ENCODE results near the gene COL27A1.

COL27A1 gene

DNA sequence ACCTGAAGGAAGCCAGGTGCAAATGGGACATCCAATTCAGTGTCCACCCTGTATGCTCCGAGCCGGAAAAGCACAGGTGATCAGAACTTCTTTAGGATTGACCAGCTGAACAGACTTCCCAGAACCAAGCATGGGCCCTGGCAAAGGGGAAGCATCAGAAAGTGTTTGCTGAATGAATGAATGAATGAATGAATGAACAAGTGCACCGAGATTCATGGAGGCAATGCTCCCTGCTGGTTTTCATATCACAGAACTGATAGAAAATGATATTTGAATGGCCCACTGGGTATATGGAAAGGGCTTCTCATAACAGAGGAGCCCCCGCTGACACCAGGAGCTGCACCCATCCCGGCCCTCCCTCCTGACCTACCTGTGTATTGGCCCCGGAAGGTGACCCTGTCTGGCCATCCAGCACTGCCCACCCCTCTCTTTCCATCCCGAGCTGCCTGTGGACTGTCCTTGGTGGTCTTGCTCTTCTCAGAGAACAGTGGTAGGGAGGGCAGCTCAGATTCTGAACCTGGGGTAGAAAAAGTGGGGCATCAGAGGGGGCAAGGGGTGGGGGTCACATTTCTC is 190.2 kb downstream of the COL27A1 start:
- no peak overlapping the region for H3K4me3 ChIP-seq (replicated peaks; ENCODE audit: low read depth, low read length)
- no peak for TF ChIP-seq CTCF (IDR thresholded peaks at IDR 0.05; ENCODE audit: low read length, missing control alignments)
- DNase-seq (ENCODE audit: low read depth): no peak

DNA sequence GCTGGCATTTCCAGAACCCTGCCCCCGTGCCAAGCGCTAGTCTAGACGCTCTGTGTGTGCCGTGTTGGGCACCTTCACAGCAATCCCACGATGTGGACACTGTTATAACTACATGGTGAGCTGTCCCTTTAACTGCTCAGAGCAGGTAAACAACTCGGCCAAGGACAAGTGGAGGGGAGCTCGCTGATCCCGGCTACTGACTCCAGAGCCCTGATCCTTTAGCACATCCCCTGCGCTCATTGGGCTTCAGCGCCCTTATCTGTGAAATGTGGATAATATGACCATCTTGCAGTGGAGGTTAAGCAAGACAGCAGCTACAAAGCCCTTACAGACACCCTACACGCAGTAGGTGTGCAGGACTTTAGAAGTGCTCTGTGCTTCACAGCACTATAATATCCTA is 190.8 kb downstream of the COL27A1 start:
- no peak for DNase-seq (ENCODE audit: low read depth)
- TF ChIP-seq CTCF (IDR thresholded peaks at IDR 0.05; ENCODE audit: low read length, missing control alignments): no peak
- H3K4me3 ChIP-seq (replicated peaks; ENCODE audit: low read depth, low read length): no peak overlapping the region

DNA sequence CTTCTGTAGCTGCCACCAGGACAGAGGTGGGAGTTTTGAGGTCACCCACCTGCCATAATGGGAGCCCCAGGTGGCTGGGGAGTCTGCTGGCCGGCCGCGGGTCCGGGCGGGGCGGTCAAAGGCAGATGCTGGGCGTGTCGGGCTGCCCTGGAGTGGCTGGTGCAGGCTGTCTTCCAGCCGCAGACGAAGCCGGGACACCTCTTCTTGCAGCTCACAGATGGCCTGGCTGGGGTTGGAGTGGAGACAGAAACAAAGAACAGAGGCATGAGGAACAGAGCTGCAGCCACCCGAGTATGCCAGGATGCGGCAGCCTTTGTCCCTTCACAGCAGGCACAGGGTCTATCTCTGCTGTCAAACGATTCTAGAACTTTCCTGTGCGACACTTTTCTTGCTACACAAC is 192.3 kb downstream of the COL27A1 start:
- no peak overlapping the region for H3K4me3 ChIP-seq (replicated peaks; ENCODE audit: low read depth, low read length)
- no peak for DNase-seq (ENCODE audit: low read depth)
- no peak for TF ChIP-seq CTCF (IDR thresholded peaks at IDR 0.05; ENCODE audit: low read length, missing control alignments)

DNA sequence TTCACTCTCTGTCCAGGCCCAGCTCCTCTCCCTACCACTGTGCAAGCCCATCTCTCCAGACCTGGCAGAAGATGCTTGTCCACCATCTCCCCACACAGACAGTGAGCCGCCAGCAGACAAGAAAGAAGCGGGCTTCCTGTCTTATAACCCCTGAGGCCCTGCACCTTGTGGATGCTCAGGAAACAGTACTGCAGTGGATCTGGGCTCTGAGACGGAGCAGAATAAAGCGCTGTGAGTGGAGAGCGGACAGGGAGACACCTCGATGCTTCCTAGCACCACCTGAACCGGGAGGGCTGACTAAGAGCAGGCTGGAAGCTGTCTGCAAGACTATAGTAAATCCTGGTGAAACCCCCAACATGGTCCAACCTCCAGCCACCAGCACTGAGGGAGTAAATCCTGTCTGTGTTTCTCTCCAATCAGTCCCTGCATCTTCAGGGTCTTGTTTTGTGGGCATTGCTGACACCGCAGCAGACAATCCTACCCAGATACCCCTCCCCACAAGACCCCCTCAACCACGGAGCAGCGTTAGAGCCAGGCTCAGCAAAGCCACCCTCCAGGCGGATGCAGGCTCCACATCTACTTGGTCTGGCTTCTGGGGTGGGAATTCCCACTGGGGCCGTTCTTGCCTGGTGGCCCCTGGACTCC is 193.0 kb downstream of the COL27A1 start:
- no peak overlapping the region for H3K4me3 ChIP-seq (replicated peaks; ENCODE audit: low read depth, low read length)
- DNase-seq (ENCODE audit: low read depth): no peak
- TF ChIP-seq CTCF (IDR thresholded peaks at IDR 0.05; ENCODE audit: low read length, missing control alignments): no peak

DNA sequence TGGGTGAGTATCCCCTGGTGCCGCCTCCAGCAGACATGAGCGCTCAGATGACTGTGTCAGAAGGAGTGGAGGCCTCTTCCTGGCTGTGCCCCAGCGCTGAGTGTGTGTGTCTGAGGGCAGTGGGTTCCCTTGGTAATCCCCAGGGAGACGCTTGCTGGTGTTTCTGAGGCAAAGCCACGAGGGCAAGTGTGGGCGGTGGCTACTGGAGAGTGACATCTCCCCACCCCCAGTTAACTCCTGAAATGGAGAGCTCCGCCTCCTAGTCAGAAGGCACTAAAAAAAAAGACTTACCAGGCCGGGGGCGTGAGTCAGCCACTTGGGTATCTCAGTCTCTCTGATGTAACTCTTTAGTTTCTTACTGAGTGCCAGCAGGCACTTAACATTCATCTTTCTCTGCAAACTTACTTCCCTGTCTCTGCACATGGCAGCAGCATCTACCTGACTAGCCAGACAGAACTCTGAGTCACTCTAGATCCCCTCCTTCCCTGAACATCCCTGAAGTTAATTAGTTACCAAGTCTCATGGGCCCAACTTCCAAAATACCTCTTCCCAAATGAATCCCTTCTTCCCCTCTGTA is 193.7 kb downstream of the COL27A1 start:
- no peak for TF ChIP-seq CTCF (IDR thresholded peaks at IDR 0.05; ENCODE audit: low read length, missing control alignments)
- H3K4me3 ChIP-seq (replicated peaks; ENCODE audit: low read depth, low read length): no peak overlapping the region
- peak; percentile 97 for DNase-seq (ENCODE audit: low read depth)

GRCh38 chr9:114349713-114350480 is 194.6 kb downstream of the COL27A1 start:
- no peak for TF ChIP-seq CTCF (IDR thresholded peaks at IDR 0.05; ENCODE audit: low read length, missing control alignments)
- no peak for DNase-seq (ENCODE audit: low read depth)
- H3K4me3 ChIP-seq (replicated peaks; ENCODE audit: low read depth, low read length): no peak overlapping the region
